Body of pancreas (tissue), 4 donors: ENCODE measurements around the gene OR8B4.
"Not testable (repeated sequence)": the region's sequence is repeated elsewhere in the genome, so short reads cannot be mapped to it uniquely, and the experiment has no call there.

Experiments
- CTCF ChIP-seq, 7 experiments: fragments of 450-650 bp in 4 of 7; fragments of 200-600 bp in 3 of 7; sonication (generic) in 3 of 7; IDR thresholded peaks; one replicate each; pipeline ENCODE4 v1.5.1; 2016 to 2019; ENCODE audit warnings: antibody characterized with exemption in 7 of 7
- POLR2A ChIP-seq, 3 donors: fragments of 450-650 bp; IDR thresholded peaks; one replicate each; pipeline ENCODE4 v1.6.1; 2016; ENCODE audit warnings: antibody characterized with exemption in 3 of 3, mild to moderate bottlenecking in 2 of 3

GRCh38 chr11:124403186-124403585 is 21.5 kb downstream of the OR8B4 start:
- not testable (repeated sequence) for TF ChIP-seq CTCF, POLR2A (IDR thresholded peaks at IDR 0.05)
